ENCODE data around the gene HSPB9.

- TF ChIP-seq CTCF (conservative IDR thresholded peaks at IDR 0.05), result no peak
- no peak for TF ChIP-seq ZFX (IDR thresholded peaks at IDR 0.05)
Measured at GRCh38 chr17:42171831-42172230, 49.2 kb downstream of the HSPB9 start.

Measured in C4-2B (cell line).